ENCODE data around the gene SMG6. TPM values are rescaled to one million over a fixed set of nuclear protein-coding genes. Genes with fewer than 3 reads are reported as not detected.

Gene SMG6
- total RNA-seq, 1 donor from 2014 or later: 19.4 TPM

GRCh38 chr17:2108170-2108569 lies 195.4 kb downstream of the SMG6 start:
- no peak for DNase-seq (ENCODE audit: low read depth)
- H3K4me3 ChIP-seq (ENCODE audit: low read depth, low read length): no peak overlapping the region
- no peak for TF ChIP-seq CTCF (conservative IDR thresholded peaks at IDR 0.05; ENCODE audit: low read depth, low read length)

GRCh38 chr17:2107506-2107905 lies 196.1 kb downstream of the SMG6 start:
- no peak overlapping the region for H3K4me3 ChIP-seq (ENCODE audit: low read depth, low read length)
- TF ChIP-seq CTCF (conservative IDR thresholded peaks at IDR 0.05; ENCODE audit: low read depth, low read length): no peak
- DNase-seq (ENCODE audit: low read depth): no peak

- H3K4me3 ChIP-seq (ENCODE audit: low read depth, low read length): no peak overlapping the region
- no peak for TF ChIP-seq CTCF (conservative IDR thresholded peaks at IDR 0.05; ENCODE audit: low read depth, low read length)
- no peak for DNase-seq (ENCODE audit: low read depth)
These were observed 196.5 kb downstream of the SMG6 start for GRCh38 chr17:2107050-2107449.

GRCh38 chr17:2106308-2106955 lies 197.2 kb downstream of the SMG6 start:
- DNase-seq (ENCODE audit: low read depth): no peak
- no peak for TF ChIP-seq CTCF (conservative IDR thresholded peaks at IDR 0.05; ENCODE audit: low read depth, low read length)
- H3K4me3 ChIP-seq (ENCODE audit: low read depth, low read length): no peak overlapping the region

- no peak overlapping the region for H3K4me3 ChIP-seq (ENCODE audit: low read depth, low read length)
- no peak for TF ChIP-seq CTCF (conservative IDR thresholded peaks at IDR 0.05; ENCODE audit: low read depth, low read length)
- no peak for DNase-seq (ENCODE audit: low read depth)
These were observed 197.9 kb downstream of the SMG6 start for GRCh38 chr17:2105663-2106062.

- no peak overlapping the region for H3K4me3 ChIP-seq (ENCODE audit: low read depth, low read length)
- TF ChIP-seq CTCF (conservative IDR thresholded peaks at IDR 0.05; ENCODE audit: low read depth, low read length): no peak
- DNase-seq (ENCODE audit: low read depth): no peak
These were observed 200.4 kb downstream of the SMG6 start for GRCh38 chr17:2102931-2103809.
